HG02884 (cell line): ENCODE data around the gene STIM2.

Experiments
- ATAC-seq: cut with Tn5 transposase; IDR thresholded peaks from one replicate; pipeline ENCODE4 v1.9.1; 2021; ENCODE audit warnings: mild to moderate bottlenecking, moderate library complexity; ENCODE audit not compliant: unreplicated experiment

STIM2 gene

GRCh38 chr4:26896636-26897035 is 36.0 kb downstream of the STIM2 start:
- ATAC-seq, result no peak

GRCh38 chr4:26899991-26900390 is 39.4 kb downstream of the STIM2 start:
- no peak for ATAC-seq

GRCh38 chr4:26900765-26901164 is 40.1 kb downstream of the STIM2 start:
- ATAC-seq, result no peak

- no peak for ATAC-seq
These were observed 44.5 kb downstream of the STIM2 start for GRCh38 chr4:26905172-26905571.

GRCh38 chr4:26907731-26908599 is 47.3 kb downstream of the STIM2 start:
- no peak for ATAC-seq

- ATAC-seq, result no peak
These were observed 48.7 kb downstream of the STIM2 start for GRCh38 chr4:26909369-26909768.

- no peak for ATAC-seq
These were observed 50.6 kb downstream of the STIM2 start for GRCh38 chr4:26911254-26911653.

- no peak for ATAC-seq
These were observed 51.4 kb downstream of the STIM2 start for GRCh38 chr4:26912069-26912468.

- ATAC-seq, result no peak
These were observed 52.2 kb downstream of the STIM2 start for GRCh38 chr4:26912810-26913209.

- no peak for ATAC-seq
These were observed 55.6 kb downstream of the STIM2 start for GRCh38 chr4:26916195-26916594.

GRCh38 chr4:26930964-26931363 is 70.3 kb downstream of the STIM2 start:
- no peak for ATAC-seq

- no peak for ATAC-seq
These were observed 70.8 kb downstream of the STIM2 start for GRCh38 chr4:26931451-26931850.

- no peak for ATAC-seq
These were observed 71.3 kb downstream of the STIM2 start for GRCh38 chr4:26931966-26932365.

GRCh38 chr4:26935397-26935796 is 74.8 kb downstream of the STIM2 start:
- ATAC-seq, result no peak

- no peak for ATAC-seq
These were observed 75.8 kb downstream of the STIM2 start for GRCh38 chr4:26936284-26937065.

- ATAC-seq, result peak; percentile 58
These were observed 76.5 kb downstream of the STIM2 start for GRCh38 chr4:26937139-26937538.

- ATAC-seq, result no peak
These were observed 76.9 kb downstream of the STIM2 start for GRCh38 chr4:26937567-26937966.

- ATAC-seq, result no peak
These were observed 77.9 kb downstream of the STIM2 start for GRCh38 chr4:26938516-26938915.

GRCh38 chr4:26941951-26942350 is 81.3 kb downstream of the STIM2 start:
- ATAC-seq, result no peak

- no peak for ATAC-seq
These were observed 82.2 kb downstream of the STIM2 start for GRCh38 chr4:26942871-26943270.

GRCh38 chr4:26943391-26943790 is 82.8 kb downstream of the STIM2 start:
- no peak for ATAC-seq

GRCh38 chr4:26945794-26946193 is 85.2 kb downstream of the STIM2 start:
- ATAC-seq, result no peak
